GM21447 (cell line): ENCODE results near the gene TEKT4.
"Not testable (repeated sequence)": the region's sequence is repeated elsewhere in the genome, so short reads cannot be mapped to it uniquely, and the experiment has no call there.

Experiments used
- ATAC-seq: cut with Tn5 transposase; IDR thresholded peaks from one replicate; pipeline ENCODE4 v1.9.1; 2021; ENCODE audit not compliant: unreplicated experiment

TEKT4 gene

GRCh38 chr2:94871226-94872087 is at the start of gene TEKT4:
Gene TEKT4, plus strand, starts transcription at chr2:94871430. Its CDS starts 150 bp downstream, at chr2:94871580.
- ATAC-seq, result no peak

GRCh38 chr2:94839224-94839623 is 32.0 kb upstream of the TEKT4 start:
- ATAC-seq, result not testable (repeated sequence)

- ATAC-seq, result not testable (repeated sequence)
These were observed 14.4 kb upstream of the TEKT4 start for GRCh38 chr2:94856856-94857255.

GRCh38 chr2:94857367-94858162 is 13.7 kb upstream of the TEKT4 start:
- ATAC-seq, result not testable (repeated sequence)

- ATAC-seq, result not testable (repeated sequence)
These were observed 12.9 kb upstream of the TEKT4 start for GRCh38 chr2:94858163-94858888.

GRCh38 chr2:94861308-94862152 is 9.7 kb upstream of the TEKT4 start:
- no peak for ATAC-seq

- not testable (repeated sequence) for ATAC-seq
These were observed 8.3 kb upstream of the TEKT4 start for GRCh38 chr2:94862903-94863302.

GRCh38 chr2:94869131-94869530 is 2.1 kb upstream of the TEKT4 start:
- ATAC-seq, result no peak

- no peak for ATAC-seq
These were observed 1.4 kb upstream of the TEKT4 start for GRCh38 chr2:94869552-94870439.

- no peak for ATAC-seq
These were observed 597 bp upstream of the TEKT4 start for GRCh38 chr2:94870440-94871225.

- no peak for ATAC-seq
These were observed 923 bp downstream of the TEKT4 start for GRCh38 chr2:94872088-94872618.

- no peak for ATAC-seq
These were observed 1.6 kb downstream of the TEKT4 start for GRCh38 chr2:94872676-94873361.

GRCh38 chr2:94873362-94874276 is 2.4 kb downstream of the TEKT4 start:
- no peak for ATAC-seq

- peak; percentile 85 for ATAC-seq
These were observed 3.2 kb downstream of the TEKT4 start for GRCh38 chr2:94874277-94874997.

- ATAC-seq, result no peak
These were observed 4.0 kb downstream of the TEKT4 start for GRCh38 chr2:94875064-94875819.
